Fibroblast of peridontal ligament (primary cell): Measurements from ENCODE around the gene ISG20.

Experiments used
- DNase-seq: peaks from one replicate; pipeline ENCODE4 v3.0.0-alpha.2; 2010; ENCODE audit errors: extremely low read depth

The ISG20 gene

GRCh38 chr15:88684345-88684744, 45.5 kb downstream of the ISG20 start:
- no peak for DNase-seq

DNA sequence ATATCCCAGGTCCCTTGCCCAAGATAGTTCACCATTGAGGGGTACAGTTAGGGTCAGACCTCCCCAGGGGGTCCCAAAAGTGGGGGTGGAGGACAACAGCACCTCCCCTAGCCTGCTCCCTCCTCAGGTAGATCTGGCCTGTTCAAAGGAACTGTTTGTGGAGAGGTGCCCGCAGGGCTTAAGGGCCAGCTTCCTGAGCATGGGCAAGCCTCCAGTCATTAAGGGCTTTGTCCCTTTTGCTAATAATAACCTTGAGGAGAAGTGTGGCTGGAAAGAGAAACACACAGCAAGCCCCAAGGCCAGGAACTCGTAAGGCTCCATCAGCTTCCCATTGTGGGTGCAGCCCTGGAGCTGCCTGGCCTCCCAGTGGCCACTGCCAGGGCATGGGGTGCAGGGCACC, 47.4 kb downstream of the ISG20 start:
- no peak for DNase-seq

DNA sequence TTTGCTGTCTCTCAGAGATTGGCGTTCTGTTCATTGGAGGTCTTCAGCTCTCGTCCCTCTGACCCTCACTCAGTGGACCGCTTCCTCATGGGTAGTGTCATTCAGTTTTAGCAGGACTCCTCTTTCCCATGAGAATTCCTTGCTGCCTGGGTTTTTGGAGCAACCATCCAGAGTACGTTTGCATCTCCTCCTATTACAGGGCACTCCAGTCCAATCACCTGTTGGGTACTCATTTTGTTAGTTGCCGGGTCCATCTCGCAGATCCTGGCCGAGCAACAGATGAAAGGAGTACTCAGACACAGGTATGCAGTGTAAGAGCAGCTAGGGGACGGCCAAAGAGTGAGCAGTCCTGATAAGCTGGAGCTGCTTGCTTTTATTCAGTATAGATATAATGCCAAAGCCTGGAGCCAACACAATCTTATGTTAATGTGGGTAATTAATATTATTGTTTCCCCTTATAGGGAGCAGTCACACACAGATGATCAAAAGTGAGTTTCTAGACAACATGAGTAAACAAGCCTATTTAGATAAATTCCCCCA, 49.6 kb downstream of the ISG20 start:
- no peak for DNase-seq

GRCh38 chr15:88690331-88690730, 51.5 kb downstream of the ISG20 start:
- DNase-seq: no peak

GRCh38 chr15:88693191-88693590, 54.4 kb downstream of the ISG20 start:
- no peak for DNase-seq

DNA sequence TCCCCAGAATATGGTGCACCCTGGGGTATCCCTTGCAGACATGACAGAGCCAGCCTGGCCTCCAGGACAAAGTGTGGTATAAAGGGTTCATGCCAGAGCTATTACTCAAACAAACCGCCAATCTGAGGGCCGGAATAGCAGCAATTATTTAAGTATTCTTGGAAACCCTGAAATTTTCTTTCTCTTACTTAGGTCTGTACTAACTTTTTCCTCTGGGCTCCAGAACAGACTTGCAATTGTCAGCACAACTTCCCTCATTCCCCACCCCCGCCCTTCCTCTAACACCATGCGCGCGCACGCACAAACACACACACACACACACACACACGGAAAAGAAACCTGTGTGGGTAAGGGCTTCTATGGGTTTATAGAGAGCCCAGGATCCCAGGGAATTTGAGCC, 56.3 kb downstream of the ISG20 start:
- DNase-seq: peak; percentile 40

DNA sequence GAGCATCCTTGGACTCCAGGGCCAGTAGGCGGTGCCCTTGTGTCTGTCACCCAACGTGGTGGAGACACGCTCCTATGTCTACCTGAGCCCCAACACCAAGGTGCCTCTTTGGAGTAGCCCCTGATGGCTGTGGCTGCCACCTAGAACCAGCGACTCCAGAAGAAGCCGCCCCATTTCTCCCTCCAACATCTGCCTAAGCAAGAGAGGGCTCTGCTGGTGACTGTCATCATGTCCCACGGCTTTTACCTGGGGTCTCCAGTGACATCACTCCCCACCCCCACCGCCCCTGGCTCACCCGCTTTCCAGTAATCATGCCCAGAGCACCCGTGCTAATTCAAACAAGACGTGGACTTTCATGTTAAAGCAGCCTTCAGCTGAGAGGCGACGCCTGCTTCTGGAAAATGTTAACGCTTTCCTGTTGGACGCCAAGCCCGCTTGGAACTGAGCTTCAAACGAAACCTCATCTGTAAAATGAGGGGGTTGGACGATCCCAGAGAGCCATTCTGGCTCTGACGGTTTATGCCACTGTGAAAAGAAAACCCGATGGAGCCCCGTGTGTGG, 57.0 kb downstream of the ISG20 start:
- peak; percentile 43 for DNase-seq

- DNase-seq: no peak
Observed at GRCh38 chr15:88696254-88696653, 57.4 kb downstream of the ISG20 start.

DNA sequence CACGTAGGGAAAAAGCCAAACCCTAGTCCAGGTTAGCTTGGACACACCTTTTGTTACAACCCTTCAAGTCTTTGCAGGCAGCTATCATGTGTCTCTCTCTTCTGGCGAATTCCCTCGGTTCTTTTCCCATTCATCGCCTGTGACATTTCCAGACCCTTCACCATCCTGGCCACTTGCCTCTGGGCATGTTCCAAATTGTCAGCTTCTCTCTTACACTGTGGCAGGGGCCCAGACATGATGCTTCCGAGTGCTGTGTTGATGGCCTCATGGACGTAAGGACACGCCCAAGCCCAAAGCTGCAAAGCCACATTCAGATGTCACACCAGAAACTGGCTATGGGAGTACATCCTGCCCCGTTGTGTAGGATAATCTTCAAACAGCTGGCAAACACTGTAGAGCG, 58.5 kb downstream of the ISG20 start:
- no peak for DNase-seq

- DNase-seq: no peak
Observed at GRCh38 chr15:88699861-88700260, 61.0 kb downstream of the ISG20 start.

- DNase-seq: no peak
Observed at GRCh38 chr15:88700716-88701115, 61.9 kb downstream of the ISG20 start.

DNA sequence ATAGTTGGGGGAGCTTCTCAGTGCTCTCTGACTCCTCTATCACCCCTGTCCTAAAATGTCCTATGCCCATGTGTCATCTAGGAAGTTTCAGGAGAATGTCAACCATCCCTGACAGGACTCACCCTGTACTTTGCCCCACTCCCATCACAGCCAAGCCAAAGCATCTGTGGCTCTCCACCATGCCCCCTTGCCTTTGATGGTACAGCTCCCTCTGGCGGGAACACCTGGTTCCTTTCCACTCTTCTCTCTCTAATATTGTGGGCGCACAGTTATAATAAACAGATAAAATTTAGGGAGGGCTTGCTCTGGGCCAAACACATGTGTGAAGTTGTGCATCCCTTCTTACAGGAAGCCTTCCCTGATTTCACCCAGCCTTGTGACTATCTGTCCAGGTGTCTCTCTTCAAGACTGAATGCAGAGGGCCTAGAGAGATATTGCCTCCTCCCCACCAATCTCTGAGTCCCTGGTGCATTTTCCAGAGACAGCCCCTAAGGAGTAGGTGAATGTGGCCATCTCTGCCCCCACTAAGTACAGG, 62.8 kb downstream of the ISG20 start:
- DNase-seq: no peak

DNA sequence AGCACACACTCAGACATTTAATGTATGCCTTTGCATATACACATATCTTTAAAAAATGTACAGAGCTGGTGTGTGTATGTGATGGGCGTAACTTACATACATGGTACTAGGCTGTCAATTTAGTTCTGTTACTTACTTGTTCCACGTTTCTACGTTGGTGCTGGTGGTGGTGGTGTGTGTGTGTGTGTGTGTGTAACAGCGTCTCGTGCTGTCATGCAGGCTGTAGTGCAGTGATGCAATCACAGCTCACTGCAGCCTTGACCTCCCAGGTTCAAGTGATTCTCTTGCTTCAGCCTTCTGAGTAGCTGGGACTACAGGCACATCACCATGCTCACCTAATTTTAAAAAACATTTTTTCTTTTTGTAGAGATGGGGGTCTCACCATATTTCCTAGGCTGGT, 64.2 kb downstream of the ISG20 start:
- DNase-seq: no peak

- DNase-seq: no peak
Observed at GRCh38 chr15:88703533-88703932, 64.7 kb downstream of the ISG20 start.

DNA sequence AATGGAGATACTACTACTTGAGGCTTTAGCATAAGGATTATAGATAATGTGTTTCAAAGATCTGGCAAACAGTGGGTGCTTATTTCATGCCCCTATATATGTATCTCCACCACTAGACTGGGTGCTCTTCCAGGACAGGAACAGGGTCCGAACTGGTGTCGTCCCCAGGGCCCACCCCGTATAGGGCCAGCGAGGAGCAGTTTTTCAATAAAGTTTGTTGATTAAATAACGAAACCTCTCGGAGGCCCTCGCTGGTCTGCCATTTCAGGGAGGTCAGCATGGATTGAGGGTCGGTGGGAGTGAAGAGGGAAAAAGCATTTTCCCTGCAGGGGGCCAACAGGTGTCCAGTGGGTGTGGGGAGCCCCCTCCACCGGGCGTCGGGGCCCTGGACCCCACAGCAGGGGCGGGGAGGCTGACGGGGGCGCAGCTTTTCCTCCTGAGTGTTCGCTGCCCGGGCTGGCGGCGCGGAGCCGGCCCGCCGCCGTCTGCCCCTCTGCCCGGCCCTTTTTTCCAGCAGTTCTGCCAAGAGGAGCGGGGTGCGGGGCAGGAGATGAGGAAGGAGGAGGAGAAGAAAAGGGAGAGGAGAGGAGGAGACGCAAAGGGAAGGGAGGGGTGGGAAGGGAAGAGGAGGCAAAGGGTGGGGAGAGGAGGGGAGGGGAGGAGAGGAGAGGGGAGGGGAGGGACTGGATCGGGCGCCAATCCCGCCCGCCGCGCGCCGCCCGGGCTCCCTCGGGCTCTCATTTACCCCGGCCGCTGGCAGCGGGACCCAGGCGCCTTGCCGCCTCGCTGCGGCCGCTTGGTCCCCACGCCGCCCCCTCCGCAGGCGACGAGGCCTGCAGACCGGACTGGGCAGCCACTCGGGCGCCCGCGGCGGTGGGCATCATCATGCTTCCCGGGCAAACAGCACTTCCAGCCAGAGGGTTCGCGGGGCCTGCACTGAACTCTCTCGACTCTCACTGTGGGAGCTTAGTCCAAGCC, 66.3 kb downstream of the ISG20 start:
- peak; percentile 69 for DNase-seq

DNA sequence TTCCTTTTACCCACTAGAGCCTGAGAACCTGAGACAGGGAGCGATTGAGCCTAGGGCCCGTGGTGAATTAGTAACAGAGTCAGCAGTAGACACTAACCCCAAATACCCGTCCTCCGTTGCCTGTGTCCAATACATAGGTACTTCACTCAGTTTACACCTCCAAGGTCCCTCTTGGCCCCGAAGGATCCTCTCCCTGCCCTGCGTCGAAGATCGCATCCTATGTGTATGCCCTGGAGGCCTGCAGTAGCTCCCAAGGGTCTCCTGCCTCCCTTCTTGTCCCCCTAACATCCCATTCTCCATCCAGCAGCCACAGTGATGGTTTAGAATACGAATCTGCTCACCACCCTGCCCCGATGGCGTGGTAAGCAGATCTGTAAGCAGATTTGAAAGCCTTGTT, 67.0 kb downstream of the ISG20 start:
- no peak for DNase-seq
